ENCODE measurements around the gene TSFM. TPM values are rescaled to one million over a fixed set of nuclear protein-coding genes. Genes with fewer than 3 reads are reported as not detected.

The TSFM gene
- total and polyA plus RNA-seq, 2 of the 13 experiments (the other 11 are each of a cell fraction or from before 2014, with no cell fraction given) = 29.8 to 68.3 TPM

GRCh38 chr12:57775044-57775443, 7.5 kb upstream of the TSFM start:
- ChIA-PET POLR2A (interaction anchor here (0.7 kb wide), 1 partner anchor 10 kb away, joined by 3 read pairs; no protein-coding TSS in a partner anchor), CTCF (ENCODE audit: low intra/inter-chr PET ratio, low total read pairs) (no interaction called here)
- Histone ChIP-seq H3K9ac (ENCODE audit: insufficient read depth, low read depth, low read length) (no peak overlapping the region), H3K9me3 (ENCODE audit: low read length) (no peaks in the 10 kb centered on the region), H2AFZ (ENCODE audit: low read length) (no peak overlapping the region), H3K27me3 (ENCODE audit: control insufficient read depth in 1 of 2, insufficient read depth in 2 of 2, low read length in 2 of 2) (no peaks in the 10 kb centered on the region; a peak in 1 of 5 replicates), H4K20me1 (ENCODE audit: insufficient read depth, low read length) (no peaks in the 10 kb centered on the region), H3K36me3 (replicated peaks in 1 of 2; ENCODE audit: control insufficient read depth in 1 of 2, insufficient read depth in 2 of 2, low read length in 2 of 2) (peaks cover 0 to 7% of the 10 kb centered on the region in 2 experiments; a peak in 4 of 5 replicates), H3K27ac (ENCODE audit: extremely low read length, insufficient read depth, low read length) (no peak overlapping the region), H3K4me2 (ENCODE audit: low read depth, low read length) (no peak overlapping the region), H3K4me1 (ENCODE audit: insufficient read depth, low read length) (peaks cover 23% of the 10 kb centered on the region), H3K4me3 (replicated peaks in 1 of 3; ENCODE audit: insufficient read depth in 1 of 3, low read depth in 2 of 3, low read length in 3 of 3) (no peak overlapping the region), H3K79me2 (ENCODE audit: insufficient read depth, low read length) (peaks cover 17% of the 10 kb centered on the region)
- no peak for TF ChIP-seq TRIM24 (CRISPR knock-in tag; IDR thresholded peaks at IDR 0.05)
- TF ChIP-seq KDM5B (CRISPR knock-in tag; IDR thresholded peaks at IDR 0.05; ENCODE audit: borderline replicate concordance) = no peak
- TF ChIP-seq ZNF703 (CRISPR knock-in tag; IDR thresholded peaks at IDR 0.05; ENCODE audit: borderline replicate concordance) = no peak
- TF ChIP-seq ZBTB21 (CRISPR knock-in tag; IDR thresholded peaks at IDR 0.05) = no peak
- intact Hi-C loops (cut with micrococcal nuclease; ENCODE audit: unreplicated experiment) = no loop called here
- 95% methylated on average over 3 of the region's 3 CpGs for WGBS (ENCODE audit: low lambda C conversion rate)
- ATAC-seq = no peak
- DNase-seq (ENCODE audit: low spot score) = no peak
- BruUV-seq (replicated peaks) = no TSS peak
- no peak for FAIRE-seq
- in situ Hi-C loops (cut with HindIII; ENCODE audit: extremely low pct_ligation_motif_present, low pct_unique_long_range_greater_than_20kb) = no loop called here

DNA sequence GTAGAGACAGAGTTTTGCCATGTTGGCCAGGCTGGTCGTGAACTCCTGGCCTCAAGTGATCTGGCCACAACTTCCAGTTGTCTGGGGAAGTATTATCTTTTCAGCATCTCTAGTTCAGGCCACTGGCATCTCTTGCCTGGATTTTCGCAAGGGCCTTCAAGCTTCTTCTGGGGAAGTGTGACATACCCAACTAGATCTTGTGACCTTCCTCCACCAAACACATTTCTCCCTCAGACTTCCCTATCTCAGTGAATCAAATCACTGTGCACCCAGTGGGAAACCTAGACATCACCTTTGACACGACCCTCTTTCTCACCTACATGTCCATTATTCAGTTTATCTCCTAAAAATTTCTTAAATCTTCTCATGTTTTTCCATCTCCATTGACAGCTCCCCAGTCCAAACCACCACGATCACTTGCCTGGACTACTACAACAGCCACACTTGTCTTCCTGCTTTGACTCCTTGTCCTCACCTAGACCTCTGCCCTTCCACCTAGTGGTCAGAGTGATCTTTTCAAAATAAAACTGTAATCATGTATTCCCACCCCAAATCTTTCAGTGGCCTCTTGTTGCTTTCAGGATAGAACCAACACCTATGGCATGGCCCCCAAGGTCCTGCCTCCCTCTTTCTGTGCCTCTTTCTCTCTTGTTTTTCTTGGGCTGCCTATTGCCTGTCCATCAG, 6.9 kb upstream of the TSFM start:
- no peak for DNase-seq (ENCODE audit: low spot score)
- in situ Hi-C loops (cut with HindIII; ENCODE audit: extremely low pct_ligation_motif_present, low pct_unique_long_range_greater_than_20kb) = no loop called here
- Histone ChIP-seq H3K27ac (ENCODE audit: extremely low read length, insufficient read depth, low read length) (no peak overlapping the region), H3K36me3 (replicated peaks in 1 of 2; ENCODE audit: control insufficient read depth in 1 of 2, insufficient read depth in 2 of 2, low read length in 2 of 2) (peaks cover 5 to 6% of the 10 kb centered on the region in 2 experiments), H3K79me2 (ENCODE audit: insufficient read depth, low read length) (peaks cover 12% of the 10 kb centered on the region), H3K4me1 (ENCODE audit: insufficient read depth, low read length) (peaks cover 17% of the 10 kb centered on the region), H3K4me2 (ENCODE audit: low read depth, low read length) (no peak overlapping the region), H3K4me3 (replicated peaks in 1 of 3; ENCODE audit: insufficient read depth in 1 of 3, low read depth in 2 of 3, low read length in 3 of 3) (no peak overlapping the region), H3K27me3 (ENCODE audit: control insufficient read depth in 1 of 2, insufficient read depth in 2 of 2, low read length in 2 of 2) (no peaks in the 10 kb centered on the region; a peak in 1 of 5 replicates), H3K9ac (ENCODE audit: insufficient read depth, low read depth, low read length) (no peak overlapping the region), H3K9me3 (ENCODE audit: low read length) (no peaks in the 10 kb centered on the region), H4K20me1 (ENCODE audit: insufficient read depth, low read length) (no peaks in the 10 kb centered on the region), H2AFZ (ENCODE audit: low read length) (no peak overlapping the region)
- FAIRE-seq = peak; percentile 53
- ChIA-PET CTCF (ENCODE audit: low intra/inter-chr PET ratio, low total read pairs) (no interaction called here), POLR2A (no interaction called here)
- intact Hi-C loops (cut with micrococcal nuclease; ENCODE audit: unreplicated experiment) = no loop called here
- ATAC-seq = no peak
- BruUV-seq (replicated peaks) = no TSS peak
- WGBS (ENCODE audit: low lambda C conversion rate) = 86% methylated on average over 4 of the region's 4 CpGs
- TF ChIP-seq NBN (conservative IDR thresholded peaks at IDR 0.05) (no peak), HOMEZ (CRISPR knock-in tag; IDR thresholded peaks at IDR 0.05; ENCODE audit: low read depth) (no peak), TCF7 (IDR thresholded peaks at IDR 0.05; ENCODE audit: low read depth) (no peak), STAG1 (CRISPR knock-in tag; IDR thresholded peaks at IDR 0.05) (no peak), ZNF513 (CRISPR knock-in tag; conservative IDR thresholded peaks at IDR 0.05) (no peak), ZNF446 (CRISPR knock-in tag; IDR thresholded peaks at IDR 0.05) (no peak), HNRNPK (IDR thresholded peaks at IDR 0.05; ENCODE audit: low read depth, low read length, poor library complexity, severe bottlenecking) (no peak), RBM39 (IDR thresholded peaks at IDR 0.05; ENCODE audit: low read depth, low read length, poor library complexity, severe bottlenecking) (no peak)
- TF ChIP-seq, protein P1, sequence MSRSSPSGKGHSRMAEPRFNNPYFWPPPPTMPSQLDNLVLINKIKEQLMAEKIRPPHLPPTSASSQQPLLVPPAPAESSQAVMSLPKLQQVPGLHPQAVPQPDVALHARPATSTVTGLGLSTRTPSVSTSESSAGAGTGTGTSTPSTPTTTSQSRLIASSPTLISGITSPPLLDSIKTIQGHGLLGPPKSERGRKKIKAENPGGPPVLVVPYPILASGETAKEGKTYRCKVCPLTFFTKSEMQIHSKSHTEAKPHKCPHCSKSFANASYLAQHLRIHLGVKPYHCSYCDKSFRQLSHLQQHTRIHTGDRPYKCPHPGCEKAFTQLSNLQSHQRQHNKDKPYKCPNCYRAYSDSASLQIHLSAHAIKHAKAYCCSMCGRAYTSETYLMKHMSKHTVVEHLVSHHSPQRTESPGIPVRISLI (CRISPR knock-in tag; IDR thresholded peaks at IDR 0.05; ENCODE audit: borderline replicate concordance) = no peak
